HG02763 (cell line): ENCODE measurements around the gene CAVIN4.

Experiments used
- ATAC-seq: cut with Tn5 transposase; IDR thresholded peaks from one replicate; pipeline ENCODE4 v1.9.1; 2021; ENCODE audit warnings: mild to moderate bottlenecking, moderate library complexity; ENCODE audit not compliant: unreplicated experiment

CAVIN4 gene, protein sequence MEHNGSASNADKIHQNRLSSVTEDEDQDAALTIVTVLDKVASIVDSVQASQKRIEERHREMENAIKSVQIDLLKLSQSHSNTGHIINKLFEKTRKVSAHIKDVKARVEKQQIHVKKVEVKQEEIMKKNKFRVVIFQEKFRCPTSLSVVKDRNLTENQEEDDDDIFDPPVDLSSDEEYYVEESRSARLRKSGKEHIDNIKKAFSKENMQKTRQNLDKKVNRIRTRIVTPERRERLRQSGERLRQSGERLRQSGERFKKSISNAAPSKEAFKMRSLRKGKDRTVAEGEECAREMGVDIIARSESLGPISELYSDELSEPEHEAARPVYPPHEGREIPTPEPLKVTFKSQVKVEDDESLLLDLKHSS

GRCh38 chr9:100577776-100578448, at the start of gene CAVIN4:
Gene CAVIN4 (plus strand): TSS chr9:100578079. CDS start chr9:100578144, 65 bp downstream.
- ATAC-seq = no peak

GRCh38 chr9:100534401-100534800, 43.5 kb upstream of the CAVIN4 start:
- ATAC-seq = no peak

DNA sequence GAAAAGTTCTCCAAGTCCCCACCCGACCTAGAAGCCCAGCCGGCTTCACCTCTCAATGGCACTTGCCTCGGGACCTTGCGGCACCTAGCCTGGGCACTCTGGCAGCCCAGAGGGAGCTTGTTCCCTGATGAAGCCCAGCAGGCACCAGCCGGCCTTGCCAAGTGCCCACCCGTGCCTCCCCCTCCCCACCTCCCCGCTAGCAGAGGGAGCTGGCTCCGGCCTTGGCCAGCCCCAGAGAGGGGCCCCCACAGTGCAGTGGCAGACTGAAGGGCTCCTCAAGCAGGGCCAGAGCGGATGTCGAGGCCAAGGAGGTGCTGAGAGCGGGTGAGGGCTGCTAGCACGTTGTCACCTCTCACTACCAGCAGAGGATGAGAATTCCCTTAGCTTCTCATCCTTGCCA, 37.6 kb upstream of the CAVIN4 start:
- no peak for ATAC-seq

DNA sequence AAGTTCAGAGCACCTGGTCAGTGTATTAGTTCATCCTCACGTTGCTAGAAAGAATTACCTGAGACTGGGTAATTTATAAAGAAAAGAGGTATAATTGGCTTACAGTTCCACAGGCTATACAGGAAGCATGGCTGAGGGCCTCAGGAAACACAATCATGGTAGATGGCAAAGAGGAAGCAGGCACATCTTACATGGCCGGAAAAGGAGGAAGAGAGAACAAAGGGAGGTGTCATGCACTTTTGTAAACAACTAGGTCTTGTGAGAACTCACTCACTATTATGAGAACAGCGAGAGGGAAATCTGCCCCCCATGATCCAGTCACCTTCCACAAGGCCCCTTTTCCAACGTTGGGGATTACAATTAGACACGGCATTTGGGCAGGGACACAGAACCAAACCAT, 28.8 kb upstream of the CAVIN4 start:
- ATAC-seq = no peak

- ATAC-seq = no peak
These were observed 22.9 kb upstream of the CAVIN4 start for GRCh38 chr9:100554935-100555401.

DNA sequence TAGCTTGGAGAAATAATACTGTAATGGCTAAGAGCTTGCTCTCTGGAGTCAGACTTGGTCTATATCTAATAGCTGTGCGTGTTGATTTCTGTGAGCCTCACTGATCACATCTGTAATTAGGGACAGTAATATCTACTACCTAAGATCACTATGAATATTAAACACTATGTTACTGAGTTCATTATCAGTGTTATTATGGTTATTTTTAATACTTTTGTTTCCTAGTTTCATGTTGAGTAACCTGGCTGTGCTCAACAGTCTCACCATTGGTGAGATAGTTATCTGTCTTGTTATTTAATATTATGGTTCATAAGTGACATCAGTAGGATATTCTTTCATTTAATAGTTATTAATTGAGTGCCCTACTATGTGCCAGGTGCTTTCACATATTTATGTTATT, 22.4 kb upstream of the CAVIN4 start:
- ATAC-seq = no peak

GRCh38 chr9:100557053-100557452, 20.8 kb upstream of the CAVIN4 start:
- ATAC-seq = no peak

- no peak for ATAC-seq
These were observed 16.6 kb upstream of the CAVIN4 start for GRCh38 chr9:100561256-100561655.

GRCh38 chr9:100567856-100568255, 10.0 kb upstream of the CAVIN4 start:
- ATAC-seq = no peak

DNA sequence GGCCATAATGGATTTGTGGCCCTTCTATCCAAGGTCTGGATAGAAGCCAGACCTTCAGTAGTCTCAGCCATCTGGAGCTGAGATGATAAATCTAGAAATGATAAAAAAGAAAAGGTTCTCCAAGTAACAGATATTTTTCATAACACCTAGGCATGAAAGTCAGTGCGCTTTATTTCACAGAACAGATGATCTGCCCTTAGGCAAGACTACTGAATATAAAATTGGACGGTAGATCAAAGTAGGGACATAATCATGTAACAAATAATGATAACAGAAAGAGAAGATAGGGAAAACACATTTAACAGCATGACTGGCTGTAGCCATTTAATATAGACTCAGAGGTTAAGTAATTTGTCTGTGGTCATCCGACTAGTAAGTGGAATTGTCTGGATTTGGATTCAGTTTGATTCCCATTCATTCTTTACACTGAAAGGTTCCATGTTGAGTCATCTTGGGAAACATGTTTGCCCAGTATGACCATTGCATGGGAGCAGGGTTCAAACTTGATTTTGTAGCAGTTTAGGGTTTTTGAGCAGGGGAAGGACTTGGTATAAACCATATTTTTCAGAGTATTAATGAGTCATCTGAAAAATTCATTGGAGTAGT, 4.1 kb upstream of the CAVIN4 start:
- no peak for ATAC-seq

- no peak for ATAC-seq
These were observed 2.9 kb upstream of the CAVIN4 start for GRCh38 chr9:100575006-100575405.

GRCh38 chr9:100575765-100576386, 2.0 kb upstream of the CAVIN4 start:
- no peak for ATAC-seq

DNA sequence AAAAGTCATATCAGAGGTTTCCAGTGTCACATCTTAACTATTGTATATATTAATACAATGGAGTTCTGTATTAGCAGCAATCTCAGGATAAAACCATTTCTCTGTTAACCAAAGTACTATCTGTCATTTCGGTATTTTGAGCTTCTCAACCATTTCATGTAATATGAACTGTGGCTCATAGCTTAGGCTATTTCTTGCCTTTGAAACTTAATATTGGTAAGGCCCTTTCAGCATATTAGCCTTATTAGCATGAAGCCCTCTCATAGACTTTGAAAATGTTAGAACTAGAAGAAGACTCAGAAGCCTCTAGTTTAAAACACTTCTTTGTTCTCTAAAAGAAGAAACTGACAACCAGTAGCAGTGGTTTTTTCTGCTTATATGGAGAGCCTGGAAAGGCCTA, 731 bp downstream of the CAVIN4 start:
- ATAC-seq = no peak

DNA sequence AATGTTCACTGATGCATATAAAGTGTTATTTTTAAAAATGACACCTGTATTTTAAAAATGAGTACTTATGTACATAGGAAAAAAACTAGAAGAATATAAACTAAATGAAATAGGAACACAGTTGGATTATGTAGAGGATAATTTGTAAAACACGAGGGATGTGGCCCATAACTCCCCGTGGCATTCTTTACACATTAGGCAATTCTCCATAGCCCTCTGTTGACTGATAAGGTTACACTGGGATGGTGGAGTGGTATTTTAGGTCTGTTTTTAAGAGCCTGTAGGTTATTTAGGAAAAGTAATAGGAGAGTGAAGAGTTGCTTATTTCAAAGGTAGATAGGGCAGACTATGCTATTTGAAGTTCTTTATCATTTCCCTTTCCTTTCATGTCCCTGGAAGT, 1.8 kb downstream of the CAVIN4 start:
- ATAC-seq = no peak

GRCh38 chr9:100580257-100580656, 2.4 kb downstream of the CAVIN4 start:
- no peak for ATAC-seq

- ATAC-seq = no peak
These were observed 3.2 kb downstream of the CAVIN4 start for GRCh38 chr9:100581081-100581480.

GRCh38 chr9:100581661-100582060, 3.8 kb downstream of the CAVIN4 start:
- ATAC-seq = no peak

GRCh38 chr9:100583014-100583802, 5.3 kb downstream of the CAVIN4 start:
- ATAC-seq = no peak

DNA sequence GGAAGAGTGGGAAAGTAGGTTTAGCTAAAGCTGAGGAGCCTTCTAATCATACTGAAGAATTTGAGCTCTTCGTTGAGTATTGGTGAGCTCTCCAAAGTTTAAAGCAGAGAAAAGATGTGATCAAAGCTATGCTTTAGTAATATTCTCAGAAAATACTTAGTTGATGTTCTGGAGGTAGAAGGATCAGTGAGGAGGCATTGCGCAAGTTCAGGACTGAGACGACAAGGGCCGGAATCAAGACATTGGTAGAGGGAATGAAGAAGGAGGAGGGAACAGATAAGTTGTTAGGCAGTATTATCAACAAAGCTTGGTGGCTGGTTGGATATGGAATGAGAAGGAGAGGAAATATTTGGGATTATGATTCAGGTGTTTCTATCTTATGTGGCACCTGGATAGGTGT, 7.1 kb downstream of the CAVIN4 start:
- ATAC-seq = no peak

- ATAC-seq = no peak
These were observed 8.2 kb downstream of the CAVIN4 start for GRCh38 chr9:100586093-100586492.

GRCh38 chr9:100587375-100587774, 9.5 kb downstream of the CAVIN4 start:
- no peak for ATAC-seq
